Measurements from ENCODE around the gene PER1. TPM values are rescaled to one million over a fixed set of nuclear protein-coding genes. Genes with fewer than 3 reads are reported as not detected.
A peak's percentile ranks its signal among the peaks of the same experiment; 100 is the strongest.

Gene PER1
- total RNA-seq, 4 donors from 2014 or later: 33.6 to 95.0 (median 56.3) TPM

DNA sequence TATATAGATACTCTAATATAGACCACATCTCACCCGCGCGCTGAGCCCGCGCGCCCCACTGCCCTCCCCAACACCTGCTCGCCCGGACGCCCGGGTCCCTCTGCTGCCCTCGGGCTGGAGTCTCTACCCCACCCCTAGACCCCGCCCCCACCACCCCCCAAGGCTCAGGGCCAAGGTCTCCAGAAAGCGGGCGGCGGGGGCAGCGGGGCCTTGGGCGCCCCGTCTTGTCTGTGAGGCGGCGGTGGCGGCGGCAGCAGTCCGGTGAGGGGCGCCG is 30.9 kb downstream of the PER1 start:
- TF ChIP-seq, protein P1, sequence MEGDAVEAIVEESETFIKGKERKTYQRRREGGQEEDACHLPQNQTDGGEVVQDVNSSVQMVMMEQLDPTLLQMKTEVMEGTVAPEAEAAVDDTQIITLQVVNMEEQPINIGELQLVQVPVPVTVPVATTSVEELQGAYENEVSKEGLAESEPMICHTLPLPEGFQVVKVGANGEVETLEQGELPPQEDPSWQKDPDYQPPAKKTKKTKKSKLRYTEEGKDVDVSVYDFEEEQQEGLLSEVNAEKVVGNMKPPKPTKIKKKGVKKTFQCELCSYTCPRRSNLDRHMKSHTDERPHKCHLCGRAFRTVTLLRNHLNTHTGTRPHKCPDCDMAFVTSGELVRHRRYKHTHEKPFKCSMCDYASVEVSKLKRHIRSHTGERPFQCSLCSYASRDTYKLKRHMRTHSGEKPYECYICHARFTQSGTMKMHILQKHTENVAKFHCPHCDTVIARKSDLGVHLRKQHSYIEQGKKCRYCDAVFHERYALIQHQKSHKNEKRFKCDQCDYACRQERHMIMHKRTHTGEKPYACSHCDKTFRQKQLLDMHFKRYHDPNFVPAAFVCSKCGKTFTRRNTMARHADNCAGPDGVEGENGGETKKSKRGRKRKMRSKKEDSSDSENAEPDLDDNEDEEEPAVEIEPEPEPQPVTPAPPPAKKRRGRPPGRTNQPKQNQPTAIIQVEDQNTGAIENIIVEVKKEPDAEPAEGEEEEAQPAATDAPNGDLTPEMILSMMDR (IDR thresholded peaks at IDR 0.05): no peak
- TF ChIP-seq POLR2A (IDR thresholded peaks at IDR 0.05): no peak
- WGBS, 2 donors: 0 to 2% methylated on average over 10 to 11 of the region's 25 CpGs
- intact Hi-C loops (cut with DNase I): no loop called here
- no peaks in the 10 kb centered on the region for H3K36me3 ChIP-seq
- H3K9me3 ChIP-seq: no peaks in the 10 kb centered on the region
- peak overlapping the region; percentile 30 to 74 (median 62) for H3K4me3 ChIP-seq
- DNase-seq: no peak
- peaks cover 66 to 89% (median 73%) of the 10 kb centered on the region in 3 donors for H3K4me1 ChIP-seq
- peak overlapping the region in 3 of 4 donors; percentile 13 to 96 (median 28) for H3K27ac ChIP-seq
- H3K27me3 ChIP-seq: peaks cover 0 to 69% (median 2%) of the 10 kb centered on the region in 4 donors

DNA sequence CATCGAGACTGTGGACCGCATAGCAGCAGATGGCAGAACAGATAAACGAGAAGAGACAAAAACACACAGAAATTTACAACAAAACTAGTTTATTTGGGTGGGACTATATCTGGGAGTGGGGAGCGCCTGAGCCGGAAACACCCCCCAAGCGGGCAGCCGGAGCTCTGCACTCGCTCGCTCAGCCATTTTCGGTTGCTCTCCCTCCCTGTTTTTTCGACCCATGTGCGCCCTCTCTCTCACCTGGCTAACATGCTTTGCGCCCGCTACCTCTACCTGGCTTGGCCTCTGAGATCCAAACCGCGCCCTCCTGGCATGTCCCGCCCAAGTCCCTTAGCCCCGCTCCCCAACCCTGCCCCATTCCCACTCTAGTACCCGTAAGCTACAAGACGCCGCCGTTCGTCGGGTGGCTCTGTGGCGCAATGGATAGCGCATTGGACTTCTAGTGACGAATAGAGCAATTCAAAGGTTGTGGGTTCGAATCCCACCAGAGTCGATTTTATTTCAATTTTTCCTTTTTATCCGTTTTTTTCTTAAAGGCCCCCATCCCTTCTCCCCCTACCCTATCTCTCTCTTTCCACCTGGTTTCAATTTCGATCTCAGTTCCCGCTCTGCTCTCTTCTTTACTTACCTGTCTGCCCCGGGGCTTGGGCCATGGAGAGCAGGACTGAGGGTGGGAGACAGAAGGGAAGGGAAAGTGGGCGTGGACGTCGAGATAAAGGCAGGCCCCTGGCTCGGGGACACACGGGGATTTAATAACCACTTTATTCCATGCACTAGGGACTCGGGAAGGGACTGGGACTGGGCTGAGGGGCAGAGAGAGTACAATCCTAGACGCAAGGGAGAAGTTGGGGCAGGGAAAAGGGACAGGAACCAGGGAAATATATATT is 31.4 kb downstream of the PER1 start:
- no peaks in the 10 kb centered on the region for H3K9me3 ChIP-seq
- H3K4me1 ChIP-seq: peaks cover 66 to 83% (median 69%) of the 10 kb centered on the region in 3 donors
- TF ChIP-seq POLR2A (IDR thresholded peaks at IDR 0.05): no peak
- TF ChIP-seq, protein P1 (IDR thresholded peaks at IDR 0.05): peak in 3 of 6 experiments; percentile 20 to 56 (median 42)
- intact Hi-C loops (cut with DNase I): no loop called here
- no peaks in the 10 kb centered on the region for H3K36me3 ChIP-seq
- 1 to 2% methylated on average over 37 to 38 of the region's 40 CpGs for WGBS, 2 donors
- no peak for DNase-seq
- peak overlapping the region; percentile 30 to 74 (median 62) for H3K4me3 ChIP-seq
- peak overlapping the region; percentile 34 to 96 (median 78) for H3K27ac ChIP-seq
- H3K27me3 ChIP-seq: peaks cover 0 to 75% (median 2%) of the 10 kb centered on the region in 4 donors

DNA sequence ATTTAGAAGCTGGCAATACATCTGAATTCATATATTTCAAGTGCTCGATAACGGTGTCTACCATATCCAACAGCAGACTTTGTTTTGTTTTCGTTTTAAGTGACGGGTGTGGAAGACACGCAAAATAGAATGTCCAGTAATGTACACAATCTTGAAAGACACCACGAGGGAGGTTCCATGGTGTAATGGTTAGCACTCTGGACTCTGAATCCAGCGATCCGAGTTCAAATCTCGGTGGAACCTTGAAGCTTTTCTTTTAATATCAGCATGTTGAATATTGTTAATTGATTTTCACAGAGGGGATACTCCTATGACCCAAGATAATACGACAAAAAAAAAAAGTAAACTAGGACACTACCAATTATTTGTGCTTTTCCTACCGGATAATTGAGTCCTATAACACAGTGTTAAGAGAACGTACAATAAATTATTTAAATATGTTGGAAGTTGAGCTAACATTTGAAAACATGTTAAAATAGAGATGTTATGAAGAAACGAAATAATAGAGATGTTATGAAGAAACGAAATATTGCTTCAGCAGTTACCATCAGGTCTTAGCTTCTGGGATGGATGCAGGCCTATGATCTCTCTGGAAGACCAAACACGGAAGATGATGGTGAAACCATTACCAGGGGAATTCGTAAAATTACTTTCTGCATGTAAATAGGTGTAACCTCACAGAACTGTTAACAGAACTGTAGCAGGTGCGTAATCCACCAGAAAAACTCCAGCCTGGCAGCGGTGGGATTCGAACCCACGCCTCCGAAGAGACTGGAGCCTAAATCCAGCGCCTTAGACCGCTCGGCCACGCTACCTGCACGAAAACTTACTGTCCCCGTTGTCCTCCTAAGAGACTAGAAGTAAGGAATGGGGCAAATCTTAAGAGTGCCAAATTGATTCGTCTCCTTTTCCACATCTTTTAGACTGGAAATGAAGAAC is 32.4 kb downstream of the PER1 start:
- no peak for TF ChIP-seq POLR2A (IDR thresholded peaks at IDR 0.05)
- TF ChIP-seq, protein P1 (IDR thresholded peaks at IDR 0.05): no peak
- DNase-seq: no peak
- Histone ChIP-seq H3K27me3 (peaks cover 0 to 76% (median 2%) of the 10 kb centered on the region in 4 donors), H3K9me3 (no peaks in the 10 kb centered on the region), H3K36me3 (no peaks in the 10 kb centered on the region), H3K4me1 (peaks cover 60 to 74% (median 60%) of the 10 kb centered on the region in 3 donors), H3K27ac (peak overlapping the region; percentile 78 to 96 (median 86)), H3K4me3 (peak overlapping the region; percentile 43 to 76 (median 62))
- 2% methylated on average over 28 of the region's 28 CpGs for WGBS, 2 donors
- intact Hi-C loops (cut with DNase I): no loop called here

GRCh38 chr17:8118769-8119580 is 33.2 kb downstream of the PER1 start:
- peak overlapping the region; percentile 43 to 76 (median 60) for H3K4me3 ChIP-seq
- 0% methylated on average over 16 to 18 of the region's 38 CpGs for WGBS, 2 donors
- H3K36me3 ChIP-seq: no peaks in the 10 kb centered on the region
- no peaks in the 10 kb centered on the region for H3K9me3 ChIP-seq
- H3K27ac ChIP-seq: peak overlapping the region; percentile 78 to 96 (median 86)
- peaks cover 51 to 65% (median 53%) of the 10 kb centered on the region in 3 donors for H3K4me1 ChIP-seq
- intact Hi-C loops (cut with DNase I): no loop called here
- no peak for DNase-seq
- TF ChIP-seq POLR2A (IDR thresholded peaks at IDR 0.05): no peak
- TF ChIP-seq, protein P1 (IDR thresholded peaks at IDR 0.05): peak; percentile 82 to 91 (median 88)
- H3K27me3 ChIP-seq: peaks cover 0 to 76% (median under 1%) of the 10 kb centered on the region in 4 donors
